Osteoblast (primary cell): ENCODE measurements around the gene RTN4IP1. TPM values are rescaled to one million over a fixed set of nuclear protein-coding genes. Genes with fewer than 3 reads are reported as not detected.
"Not testable (repeated sequence)": the region's sequence is repeated elsewhere in the genome, so short reads cannot be mapped to it uniquely, and the experiment has no call there.

ENCODE experiments used
- DNase-seq: peaks from one replicate; pipeline ENCODE4 v3.0.0; 2011; ENCODE audit warnings: low spot score, mixed read lengths; ENCODE audit not compliant: insufficient read length; ENCODE audit errors: missing footprints
- H2AFZ ChIP-seq: 2 replicates; pipeline ENCODE4 v1.6.0; 2011; ENCODE audit warnings: mild to moderate bottlenecking, low read length
- H3K27ac ChIP-seq: 2 replicates; pipeline ENCODE4 v1.5.1; 2011; ENCODE audit warnings: mild to moderate bottlenecking, low read depth, low read length, moderate library complexity
- H3K27me3 ChIP-seq: 2 replicates; pipeline ENCODE4 v1.6.0; 2012; ENCODE audit warnings: mild to moderate bottlenecking, control low read depth, inconsistent platforms, low read length, moderate library complexity; ENCODE audit not compliant: insufficient read depth
- H3K36me3 ChIP-seq: 2 replicates; pipeline ENCODE4 v1.5.1; 2011; ENCODE audit warnings: mild to moderate bottlenecking, low read length, control low read depth, moderate library complexity; ENCODE audit not compliant: insufficient read depth
- H3K4me1 ChIP-seq: 2 replicates; pipeline ENCODE4 v1.5.1; 2011; ENCODE audit warnings: mild to moderate bottlenecking, low read length, control low read depth, moderate library complexity; ENCODE audit not compliant: insufficient read depth
- H3K4me2 ChIP-seq: 2 replicates; pipeline ENCODE4 v1.6.0; 2011; ENCODE audit warnings: mild to moderate bottlenecking, low read length; ENCODE audit not compliant: insufficient read depth
- H3K4me3 ChIP-seq: fragments of 200-600 bp; sonication (generic); 3 replicates; pipeline ENCODE4 v1.5.1; 2012; ENCODE audit warnings: mild to moderate bottlenecking, low read length, inconsistent platforms; ENCODE audit not compliant: insufficient read depth
- H3K79me2 ChIP-seq: 2 replicates; pipeline ENCODE4 v1.6.0; 2012; ENCODE audit warnings: mild to moderate bottlenecking, low read length, control low read depth, inconsistent platforms; ENCODE audit not compliant: insufficient read depth
- H3K9me3 ChIP-seq: 2 replicates; pipeline ENCODE4 v1.5.1; 2011; ENCODE audit warnings: low read depth, low read length, control low read depth
- H4K20me1 ChIP-seq: 2 replicates; pipeline ENCODE4 v1.6.0; 2012; ENCODE audit warnings: mild to moderate bottlenecking, low read length, control low read depth; ENCODE audit not compliant: insufficient read depth
- CTCF ChIP-seq: IDR thresholded peaks from 2 replicates; pipeline ENCODE4 v1.5.1; 2011; ENCODE audit warnings: mild to moderate bottlenecking, low read depth, low read length, moderate library complexity; ENCODE audit errors: extremely low read depth
- total RNA-seq: library from RNA; depleted of rRNA; stranded (reverse); fragments of >200 nt; gene quantifications from 2 replicates; pipeline ENCODE4 v1.2.3, GENCODE V29; 2012

The RTN4IP1 gene
- total RNA-seq, 1 donor: 5.1 TPM

- H3K4me3 ChIP-seq: no peak overlapping the region
- no peaks in the 10 kb centered on the region for H4K20me1 ChIP-seq
- H3K4me2 ChIP-seq: no peak overlapping the region
- H2AFZ ChIP-seq: no peak overlapping the region
- H3K36me3 ChIP-seq: no peaks in the 10 kb centered on the region
- no peaks in the 10 kb centered on the region for H3K9me3 ChIP-seq
- no peaks in the 10 kb centered on the region for H3K79me2 ChIP-seq
- no peak overlapping the region for H3K27ac ChIP-seq
- no peak for TF ChIP-seq CTCF
- no peak for DNase-seq
- H3K27me3 ChIP-seq: no peaks in the 10 kb centered on the region
- H3K4me1 ChIP-seq: peaks cover 5% of the 10 kb centered on the region
Measured at GRCh38 chr6:106553440-106553839, 75.9 kb downstream of the RTN4IP1 start.

GRCh38 chr6:106551155-106551554 is 78.1 kb downstream of the RTN4IP1 start:
- no peak for TF ChIP-seq CTCF

GRCh38 chr6:106549521-106549920 is 79.8 kb downstream of the RTN4IP1 start:
- H4K20me1 ChIP-seq: no peaks in the 10 kb centered on the region
- no peak overlapping the region for H3K27ac ChIP-seq
- no peaks in the 10 kb centered on the region for H3K79me2 ChIP-seq
- no peak for TF ChIP-seq CTCF
- H3K4me3 ChIP-seq: no peak overlapping the region
- H3K9me3 ChIP-seq: no peaks in the 10 kb centered on the region
- H3K27me3 ChIP-seq: no peaks in the 10 kb centered on the region
- H3K36me3 ChIP-seq: no peaks in the 10 kb centered on the region
- no peak for DNase-seq
- peaks cover 27% of the 10 kb centered on the region for H3K4me1 ChIP-seq
- H3K4me2 ChIP-seq: no peak overlapping the region
- no peak overlapping the region for H2AFZ ChIP-seq

More at GRCh38 chr6:106551155-106551554, 78.1 kb downstream of the RTN4IP1 start:
- Histone ChIP-seq H3K36me3 (no peaks in the 10 kb centered on the region), H2AFZ (no peak overlapping the region), H3K27me3 (no peaks in the 10 kb centered on the region), H3K4me1 (peaks cover 23% of the 10 kb centered on the region), H4K20me1 (no peaks in the 10 kb centered on the region), H3K4me3 (no peak overlapping the region), H3K9me3 (no peaks in the 10 kb centered on the region), H3K4me2 (no peak overlapping the region), H3K27ac (no peak overlapping the region), H3K79me2 (no peaks in the 10 kb centered on the region)
- DNase-seq: no peak

GRCh38 chr6:106548926-106549455 is 80.3 kb downstream of the RTN4IP1 start:
- H3K36me3 ChIP-seq, H3K9me3 ChIP-seq, H2AFZ ChIP-seq, H3K27ac ChIP-seq, H3K79me2 ChIP-seq, H3K4me3 ChIP-seq, H3K27me3 ChIP-seq, DNase-seq, H4K20me1 ChIP-seq, H3K4me2 ChIP-seq: not testable (repeated sequence)
- H3K4me1 ChIP-seq: peaks cover 27% of the 10 kb centered on the region
